Measurements from ENCODE around the gene TRIP13. TPM values are rescaled to one million over a fixed set of nuclear protein-coding genes. Genes with fewer than 3 reads are reported as not detected.
A peak's percentile ranks its signal among the peaks of the same experiment; 100 is the strongest.

The TRIP13 gene
- total and polyA plus RNA-seq, 2 of the 13 experiments (the other 11 are each of a cell fraction or from before 2014, with no cell fraction given) = 13.5 to 33.0 TPM

DNA sequence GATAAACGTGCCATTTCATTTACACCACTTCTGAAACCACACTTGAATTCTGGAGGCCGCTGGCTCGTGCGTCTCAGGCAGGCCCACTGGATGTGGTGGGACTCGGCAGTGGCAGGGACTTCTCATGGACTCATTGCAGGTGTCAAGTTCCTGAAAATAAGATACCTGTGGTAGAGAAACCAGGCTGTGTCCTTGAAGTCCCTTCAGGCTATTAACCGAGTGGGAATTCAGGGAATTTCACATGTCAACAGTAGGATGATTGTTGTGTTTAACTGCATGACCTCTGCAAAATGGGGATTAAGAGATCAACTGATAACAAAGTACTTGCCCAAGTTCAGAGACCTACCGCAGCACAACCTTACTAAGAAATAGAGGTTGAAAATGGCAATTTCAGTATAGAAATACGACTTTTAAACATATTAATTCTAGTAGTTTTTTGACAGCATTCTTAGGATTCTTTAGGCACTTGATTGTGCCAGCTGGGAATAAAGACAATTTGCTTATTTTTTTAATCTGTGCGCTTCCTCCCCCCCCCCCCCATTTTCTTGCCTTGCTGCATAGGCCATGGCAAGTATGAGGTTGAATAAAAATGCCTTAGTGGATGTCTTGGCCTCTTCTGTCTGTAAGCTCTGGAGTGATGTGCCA lies 26.8 kb downstream of the TRIP13 start (continued):
- no peak for TF ChIP-seq ZNF275 (CRISPR knock-in tag; IDR thresholded peaks at IDR 0.05; ENCODE audit: borderline replicate concordance)
- peak; percentile 67; the same call in 1 of the 2 replicates for TF ChIP-seq ZBTB7B (CRISPR knock-in tag; IDR thresholded peaks at IDR 0.05)
- peak; percentile 79 to 96 for TF ChIP-seq NR2F1 (CRISPR knock-in tag; IDR thresholded peaks at IDR 0.05)
- TF ChIP-seq ZBED4 (CRISPR knock-in tag; IDR thresholded peaks at IDR 0.05; ENCODE audit: borderline replicate concordance) = no peak
- TF ChIP-seq NFYC (CRISPR knock-in tag; IDR thresholded peaks at IDR 0.05) = no peak
- no peak for TF ChIP-seq CBX1 (IDR thresholded peaks at IDR 0.05; ENCODE audit: low read depth)
- TF ChIP-seq THAP8 (CRISPR knock-in tag; IDR thresholded peaks at IDR 0.05; ENCODE audit: borderline replicate concordance) = no peak
- peak; percentile 67 for TF ChIP-seq ZBTB25 (CRISPR knock-in tag; IDR thresholded peaks at IDR 0.05)
- no peak for TF ChIP-seq CREB3 (CRISPR knock-in tag; IDR thresholded peaks at IDR 0.05)
- no peak for TF ChIP-seq ATRX (CRISPR knock-in tag; IDR thresholded peaks at IDR 0.05; ENCODE audit: borderline replicate concordance)
- TF ChIP-seq TBX3 (IDR thresholded peaks at IDR 0.05; ENCODE audit: borderline replicate concordance) = peak; percentile 87; the same call in 1 of the 2 replicates
- no peak for TF ChIP-seq ZNF329 (CRISPR knock-in tag; IDR thresholded peaks at IDR 0.05; ENCODE audit: low read depth)
- TF ChIP-seq, protein P1, sequence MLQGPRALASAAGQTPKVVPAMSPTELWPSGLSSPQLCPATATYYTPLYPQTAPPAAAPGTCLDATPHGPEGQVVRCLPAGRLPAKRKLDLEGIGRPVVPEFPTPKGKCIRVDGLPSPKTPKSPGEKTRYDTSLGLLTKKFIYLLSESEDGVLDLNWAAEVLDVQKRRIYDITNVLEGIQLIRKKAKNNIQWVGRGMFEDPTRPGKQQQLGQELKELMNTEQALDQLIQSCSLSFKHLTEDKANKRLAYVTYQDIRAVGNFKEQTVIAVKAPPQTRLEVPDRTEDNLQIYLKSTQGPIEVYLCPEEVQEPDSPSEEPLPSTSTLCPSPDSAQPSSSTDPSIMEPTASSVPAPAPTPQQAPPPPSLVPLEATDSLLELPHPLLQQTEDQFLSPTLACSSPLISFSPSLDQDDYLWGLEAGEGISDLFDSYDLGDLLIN (CRISPR knock-in tag; IDR thresholded peaks at IDR 0.05; ENCODE audit: borderline replicate concordance) = no peak
- TF ChIP-seq ZMYM4 (CRISPR knock-in tag; IDR thresholded peaks at IDR 0.05) = no peak; the same call in 1 of the 2 replicates
- no peak for TF ChIP-seq ZBTB49 (CRISPR knock-in tag; IDR thresholded peaks at IDR 0.05; ENCODE audit: borderline replicate concordance)
- TF ChIP-seq PHF8 (CRISPR knock-in tag; IDR thresholded peaks at IDR 0.05) = no peak
- TF ChIP-seq ETV5 (CRISPR knock-in tag; IDR thresholded peaks at IDR 0.05; ENCODE audit: borderline replicate concordance) = peak; percentile 46; the same call in 1 of the 2 replicates

All from HepG2 (cell line).